Measurements from ENCODE around the gene RGN. TPM values are rescaled to one million over a fixed set of nuclear protein-coding genes. Genes with fewer than 3 reads are reported as not detected.
"Not testable (repeated sequence)": the region's sequence is repeated elsewhere in the genome, so short reads cannot be mapped to it uniquely, and the experiment has no call there.

The RGN gene
- polyA plus RNA-seq, 3 donors = 31.6 to 44.1 (median 38.6) TPM

GRCh38 chrX:47098338-47099094 lies 20.3 kb downstream of the RGN start:
- DNase-seq (ENCODE audit: extremely low read depth in 1 of 11, low read depth in 9 of 11, low spot score in 4 of 11) = no peak

GRCh38 chrX:47101206-47101605 lies 23.0 kb downstream of the RGN start:
- no peak for DNase-seq (ENCODE audit: extremely low read depth in 1 of 11, low read depth in 9 of 11, low spot score in 4 of 11)

DNA sequence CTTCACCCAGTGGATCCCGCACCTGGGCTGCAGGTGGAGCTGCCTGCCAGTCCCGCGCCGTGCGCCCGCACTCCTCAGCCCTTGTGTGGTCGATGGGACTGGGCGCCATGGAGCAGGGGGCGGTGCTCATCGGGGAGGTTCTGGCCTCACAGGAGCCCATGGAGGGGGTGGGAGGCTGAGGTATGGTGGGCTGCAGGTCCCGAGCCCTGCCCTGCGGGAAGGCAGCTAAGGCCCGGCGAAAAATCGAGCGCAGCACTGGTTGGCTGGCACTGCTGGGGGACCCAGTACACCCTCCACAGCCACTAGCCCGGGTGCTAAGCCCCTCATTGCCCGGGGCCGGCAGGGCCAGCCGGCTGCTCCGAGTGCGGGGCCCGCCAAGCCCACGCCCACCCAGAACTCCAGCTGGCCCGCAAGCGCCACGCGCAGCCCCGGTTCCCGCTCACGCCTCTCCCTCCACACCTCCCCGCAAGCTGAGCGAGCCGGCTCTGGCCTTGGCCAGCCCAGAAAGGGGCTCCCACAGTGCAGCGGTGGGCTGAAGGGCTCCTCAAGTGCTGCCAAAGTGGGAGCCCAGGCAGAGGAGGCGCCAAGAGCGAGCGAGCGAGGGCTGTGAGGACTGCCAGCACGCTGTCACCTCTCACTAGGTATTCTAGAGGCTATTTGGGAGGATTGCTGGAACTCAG lies 32.8 kb downstream of the RGN start:
- not testable (repeated sequence) for DNase-seq (ENCODE audit: extremely low read depth in 1 of 11, low read depth in 9 of 11, low spot score in 4 of 11)

DNA sequence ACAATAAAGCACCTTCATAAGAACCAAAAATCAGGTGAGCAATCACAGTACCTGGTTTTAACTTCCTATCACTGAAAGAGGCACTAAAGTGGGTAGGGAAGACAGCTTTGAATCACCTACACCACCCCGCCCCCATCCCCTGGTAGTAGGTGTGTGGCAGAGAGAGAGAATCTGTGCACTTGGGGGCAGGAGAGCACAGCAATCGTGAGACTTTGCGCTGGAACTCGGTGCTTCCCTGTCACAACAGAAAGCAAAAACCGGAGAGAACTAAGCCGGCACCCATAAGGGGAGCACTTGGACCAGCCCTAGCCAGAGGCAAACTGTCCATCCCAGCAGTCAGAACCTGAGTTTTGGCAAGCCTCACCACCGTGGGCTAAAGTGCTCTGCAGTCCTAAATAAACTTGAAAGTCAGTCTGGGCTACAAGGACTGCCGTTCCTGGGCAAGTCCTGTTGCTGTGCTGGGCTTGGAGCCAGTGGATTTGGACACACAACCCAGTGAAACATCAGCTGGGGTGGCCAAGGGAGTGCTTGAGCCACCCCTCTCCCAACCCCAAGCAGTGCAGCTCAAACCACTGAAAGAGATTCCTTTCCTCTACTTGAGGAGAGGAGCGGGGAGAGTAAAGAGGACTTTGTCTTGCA lies 34.2 kb downstream of the RGN start:
- no peak for DNase-seq (ENCODE audit: extremely low read depth in 1 of 11, low read depth in 9 of 11, low spot score in 4 of 11)

- DNase-seq (ENCODE audit: extremely low read depth in 1 of 11, low read depth in 9 of 11, low spot score in 4 of 11) = not testable (repeated sequence)
These were observed 38.4 kb downstream of the RGN start for GRCh38 chrX:47116551-47117110.

DNA sequence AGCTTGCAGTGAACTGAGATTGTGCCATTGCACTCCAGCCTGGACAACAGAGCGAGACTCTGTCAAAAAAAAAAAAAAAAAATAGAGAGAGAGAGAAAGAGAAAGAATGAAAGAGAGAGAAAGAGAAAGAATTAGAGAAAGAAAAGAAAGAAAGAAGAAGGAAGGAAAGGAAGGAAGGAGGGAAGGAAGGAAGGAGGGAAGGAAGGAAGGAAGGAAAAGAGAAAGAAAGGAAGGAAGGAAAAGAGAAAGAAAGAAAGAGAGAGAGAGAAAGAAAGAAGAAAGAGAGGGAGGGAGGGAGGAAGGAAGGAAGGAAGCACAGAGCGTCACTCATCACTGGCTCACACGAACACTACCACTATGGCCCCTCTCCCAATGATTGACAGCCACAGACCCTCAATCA lies 46.2 kb downstream of the RGN start:
- DNase-seq (ENCODE audit: extremely low read depth in 1 of 11, low read depth in 9 of 11, low spot score in 4 of 11) = not testable (repeated sequence)

- peak; percentile 81 to 95 (median 90) for DNase-seq (ENCODE audit: extremely low read depth in 1 of 11, low read depth in 9 of 11, low spot score in 4 of 11)
These were observed 51.1 kb downstream of the RGN start for GRCh38 chrX:47129157-47129898.

GRCh38 chrX:47129899-47130358 lies 51.7 kb downstream of the RGN start:
- DNase-seq (ENCODE audit: extremely low read depth in 1 of 11, low read depth in 9 of 11, low spot score in 4 of 11) = no peak

DNA sequence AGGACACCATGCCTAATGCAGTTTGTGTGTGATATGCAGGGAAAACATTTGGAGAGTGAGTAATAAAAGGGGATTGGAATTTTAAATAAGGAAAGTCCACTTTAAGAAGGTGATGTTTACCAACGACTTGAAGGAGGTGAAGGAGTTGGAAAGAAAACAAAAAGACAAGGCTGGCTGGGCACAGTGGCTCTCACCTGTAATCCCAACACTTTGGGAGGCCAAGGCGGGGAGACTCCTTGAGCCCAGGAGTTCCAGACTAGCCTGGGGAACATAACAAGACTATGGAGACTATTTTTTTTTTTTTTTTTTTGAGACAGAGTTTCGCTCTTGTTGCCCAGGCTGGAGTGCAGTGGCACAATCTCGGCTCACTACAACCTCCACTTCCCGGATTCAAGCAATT lies 55.2 kb downstream of the RGN start:
- no peak for DNase-seq (ENCODE audit: extremely low read depth in 1 of 11, low read depth in 9 of 11, low spot score in 4 of 11)

- DNase-seq (ENCODE audit: extremely low read depth in 1 of 11, low read depth in 9 of 11, low spot score in 4 of 11) = not testable (repeated sequence)
These were observed 57.4 kb downstream of the RGN start for GRCh38 chrX:47135650-47136049.

- DNase-seq (ENCODE audit: extremely low read depth in 1 of 11, low read depth in 9 of 11, low spot score in 4 of 11) = no peak
These were observed 59.9 kb downstream of the RGN start for GRCh38 chrX:47138171-47138570.

Other genes starting within 250 kb of the RGN start
- gene RP2, start 241.4 kb upstream of the RGN start, polyA plus RNA-seq (ENCODE audit: insufficient read length in 3 of 3) = 10 to 100 TPM; 13.3 to 15.0 (median 14.7) TPM
- gene JADE3, start 166.0 kb upstream of the RGN start, polyA plus RNA-seq (ENCODE audit: insufficient read length in 3 of 3) = 10 to 100 TPM; 23.9 to 28.1 (median 27.6) TPM
- gene NDUFB11, start 66.3 kb downstream of the RGN start, polyA plus RNA-seq (ENCODE audit: insufficient read length in 3 of 3) = 100 to 1,000 TPM in 2 of 3 donors, 10 to 100 TPM in 1; 88.6 to 121 (median 107) TPM
- gene RBM10, start 66.8 kb downstream of the RGN start, polyA plus RNA-seq (ENCODE audit: insufficient read length in 3 of 3) = 10 to 100 TPM; 46.4 to 67.0 (median 58.7) TPM
- 100 to 1,000 TPM; 211 to 323 (median 250) TPM for gene UBA1, start 115.4 kb downstream of the RGN start, polyA plus RNA-seq (ENCODE audit: insufficient read length in 3 of 3)
- 100 to 1,000 TPM in 2 of 3 donors, 10 to 100 TPM in 1; 100.0 to 141 (median 127) TPM for gene CDK16, start 140.2 kb downstream of the RGN start, polyA plus RNA-seq (ENCODE audit: insufficient read length in 3 of 3)
- gene USP11, start 154.6 kb downstream of the RGN start, polyA plus RNA-seq (ENCODE audit: insufficient read length in 3 of 3) = 100 to 1,000 TPM; 129 to 157 (median 153) TPM

All from renal cortex interstitium (tissue), 11 donors.